ENCODE data around the gene ING5. TPM values are rescaled to one million over a fixed set of nuclear protein-coding genes. Genes with fewer than 3 reads are reported as not detected.
"Not testable (repeated sequence)": the region's sequence is repeated elsewhere in the genome, so short reads cannot be mapped to it uniquely, and the experiment has no call there.

Gene ING5
- total RNA-seq, 4 donors from 2014 or later, result 33.1 to 105 (median 73.5) TPM

- TF ChIP-seq POLR2A (IDR thresholded peaks at IDR 0.05) (no peak), CTCF (IDR thresholded peaks at IDR 0.05) (no peak)
- Histone ChIP-seq H3K27me3 (no peaks in the 10 kb centered on the region), H3K27ac (no peak overlapping the region), H3K4me1 (no peaks in the 10 kb centered on the region), H3K36me3 (peaks cover 0 to 18% (median 0%) of the 10 kb centered on the region in 3 donors), H3K4me3 (no peak overlapping the region), H3K9me3 (no peaks in the 10 kb centered on the region)
- DNase-seq, result no peak
Measured at GRCh38 chr2:241728000-241728399, 26.2 kb downstream of the ING5 start.

- Histone ChIP-seq H3K36me3 (peaks cover 0 to 11% (median 0%) of the 10 kb centered on the region in 3 donors), H3K27me3 (no peaks in the 10 kb centered on the region), H3K9me3 (no peaks in the 10 kb centered on the region), H3K4me3 (no peak overlapping the region), H3K4me1 (peaks cover 0 to under 1% (median 0%) of the 10 kb centered on the region in 4 donors), H3K27ac (peak overlapping the region in 1 of 4 donors; percentile 17)
- TF ChIP-seq POLR2A (IDR thresholded peaks at IDR 0.05) (no peak), CTCF (IDR thresholded peaks at IDR 0.05) (no peak)
- no peak for DNase-seq
Measured at GRCh38 chr2:241728627-241729026, 26.8 kb downstream of the ING5 start.

GRCh38 chr2:241729868-241730267 is 28.0 kb downstream of the ING5 start:
- H3K4me3 ChIP-seq, result no peak overlapping the region
- no peak for DNase-seq
- peaks cover 0 to 6% (median 5%) of the 10 kb centered on the region in 4 donors for H3K4me1 ChIP-seq
- no peak overlapping the region for H3K27ac ChIP-seq
- no peaks in the 10 kb centered on the region for H3K9me3 ChIP-seq
- TF ChIP-seq CTCF (IDR thresholded peaks at IDR 0.05) (no peak), POLR2A (IDR thresholded peaks at IDR 0.05) (no peak)
- peaks cover 0 to 3% (median 0%) of the 10 kb centered on the region in 3 donors for H3K36me3 ChIP-seq
- H3K27me3 ChIP-seq, result no peaks in the 10 kb centered on the region

GRCh38 chr2:241730671-241731293 is 28.9 kb downstream of the ING5 start:
- no peaks in the 10 kb centered on the region for H3K27me3 ChIP-seq
- no peaks in the 10 kb centered on the region for H3K9me3 ChIP-seq
- TF ChIP-seq POLR2A (IDR thresholded peaks at IDR 0.05) (no peak), CTCF (IDR thresholded peaks at IDR 0.05) (no peak)
- H3K27ac ChIP-seq, result no peak overlapping the region
- DNase-seq, result no peak
- H3K4me1 ChIP-seq, result peaks cover 0 to 9% (median 5%) of the 10 kb centered on the region in 4 donors
- no peak overlapping the region for H3K4me3 ChIP-seq
- no peaks in the 10 kb centered on the region for H3K36me3 ChIP-seq

- not testable (repeated sequence) for H3K9me3 ChIP-seq, H3K36me3 ChIP-seq, H3K27ac ChIP-seq, H3K27me3 ChIP-seq, H3K4me3 ChIP-seq
- peak in 2 of 3 donors; percentile 60 to 86 for DNase-seq
- peak in 5 of 6 experiments; percentile 31 to 62 (median 56) for TF ChIP-seq CTCF (IDR thresholded peaks at IDR 0.05)
- peaks cover 0 to 14% (median 5%) of the 10 kb centered on the region in 4 donors for H3K4me1 ChIP-seq
Measured at GRCh38 chr2:241732513-241733186, 30.8 kb downstream of the ING5 start.
